ENCODE measurements around the gene SMARCD2. TPM values are rescaled to one million over a fixed set of nuclear protein-coding genes. Genes with fewer than 3 reads are reported as not detected.
"Not testable (repeated sequence)": the region's sequence is repeated elsewhere in the genome, so short reads cannot be mapped to it uniquely, and the experiment has no call there.

Gene SMARCD2
- total RNA-seq, 4 donors from 2014 or later = 124 to 193 (median 151) TPM

GRCh38 chr17:63880706-63881105 lies 38.2 kb upstream of the SMARCD2 start:
- no peak for TF ChIP-seq CTCF (IDR thresholded peaks at IDR 0.05)
- no peak for TF ChIP-seq POLR2A (IDR thresholded peaks at IDR 0.05)
- no peaks in the 10 kb centered on the region for H3K27me3 ChIP-seq

GRCh38 chr17:63878413-63878812 lies 35.9 kb upstream of the SMARCD2 start:
- not testable (repeated sequence) for H3K27ac ChIP-seq, H3K27me3 ChIP-seq, H3K9me3 ChIP-seq, H3K36me3 ChIP-seq, H3K4me1 ChIP-seq, H3K4me3 ChIP-seq
- DNase-seq = peak in 1 of 3 donors; percentile 17

More at GRCh38 chr17:63880706-63881105, 38.2 kb upstream of the SMARCD2 start:
- Histone ChIP-seq H3K4me1 (no peaks in the 10 kb centered on the region), H3K27ac (no peak overlapping the region), H3K9me3 (no peaks in the 10 kb centered on the region), H3K4me3 (no peak overlapping the region), H3K36me3 (no peaks in the 10 kb centered on the region)
- peak in 1 of 3 donors; percentile 34 for DNase-seq

- H3K4me3 ChIP-seq, H3K27me3 ChIP-seq, H3K36me3 ChIP-seq, H3K27ac ChIP-seq, DNase-seq, H3K9me3 ChIP-seq, H3K4me1 ChIP-seq: not testable (repeated sequence)
Observed at GRCh38 chr17:63874693-63875092, 32.2 kb upstream of the SMARCD2 start.

- DNase-seq = not testable (repeated sequence)
Observed at GRCh38 chr17:63874061-63874626, 31.7 kb upstream of the SMARCD2 start.

DNA sequence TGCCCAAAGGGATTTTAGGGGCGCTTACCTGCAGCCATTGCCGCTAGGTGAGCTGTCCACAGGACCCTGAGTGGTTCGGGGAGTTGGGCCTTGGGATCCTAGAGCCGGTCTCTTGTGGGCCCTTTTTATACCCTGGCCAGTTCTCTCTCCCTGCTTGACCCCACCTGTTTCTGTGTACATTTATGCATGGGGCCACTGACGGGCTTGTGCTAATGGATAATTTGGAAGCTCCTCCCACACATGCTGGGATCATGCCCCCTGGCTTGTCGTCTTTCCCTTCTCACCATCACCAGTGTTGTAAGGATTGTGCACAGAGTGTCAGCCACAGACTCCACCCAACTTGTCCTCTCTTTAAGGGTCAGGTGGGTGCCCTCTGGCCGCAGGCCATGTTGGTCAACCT lies 31.1 kb upstream of the SMARCD2 start, which contains the start of gene CSH2:
Gene CSH2 (minus strand): TSS at position 101 of the 400 bp plus-strand sequence. CDS start 63 bp downstream, at position 38.
- H3K27ac ChIP-seq, H3K4me1 ChIP-seq, DNase-seq, H3K9me3 ChIP-seq, H3K4me3 ChIP-seq, H3K27me3 ChIP-seq, H3K36me3 ChIP-seq: not testable (repeated sequence)

More at GRCh38 chr17:63874061-63874626, 31.7 kb upstream of the SMARCD2 start:
- not testable (repeated sequence) for H3K27me3 ChIP-seq, H3K9me3 ChIP-seq, H3K4me3 ChIP-seq, H3K27ac ChIP-seq, H3K36me3 ChIP-seq, H3K4me1 ChIP-seq

DNA sequence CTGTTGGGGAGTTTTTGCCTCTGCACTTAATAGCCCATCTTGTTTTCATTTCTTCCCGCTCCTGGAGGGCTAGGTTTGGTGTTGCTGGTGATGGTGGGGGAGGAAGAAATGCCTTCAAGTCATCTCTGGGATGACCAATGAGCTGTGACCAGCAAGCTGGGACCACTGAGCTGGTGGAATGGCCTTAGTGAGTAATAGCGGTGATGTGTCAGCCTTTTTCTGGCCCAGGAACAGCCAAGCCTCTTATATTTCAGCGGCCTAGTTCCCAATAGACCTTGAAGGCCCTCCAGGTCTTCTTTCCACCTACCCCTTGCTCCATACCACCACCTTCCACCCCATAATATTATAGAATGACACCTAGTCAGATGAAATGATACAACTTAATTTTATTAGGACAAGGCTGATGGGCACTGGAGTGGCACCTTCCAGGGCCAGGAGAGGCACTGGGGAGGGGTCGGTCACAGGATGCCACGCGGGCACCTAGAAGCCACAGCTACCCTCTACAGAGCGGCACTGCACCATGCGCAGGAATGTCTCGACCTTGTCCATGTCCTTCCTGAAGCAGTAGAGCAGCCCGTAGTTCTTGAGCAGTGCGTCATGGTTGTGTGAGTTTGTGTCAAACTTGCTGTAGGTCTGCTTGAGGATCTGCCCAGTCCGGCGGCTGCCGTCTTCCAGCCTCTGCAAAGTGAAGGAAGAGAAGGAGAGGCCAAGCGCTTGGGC lies 29.3 kb upstream of the SMARCD2 start:
- H3K27ac ChIP-seq, H3K27me3 ChIP-seq, H3K4me3 ChIP-seq, H3K36me3 ChIP-seq, H3K9me3 ChIP-seq, H3K4me1 ChIP-seq, DNase-seq: not testable (repeated sequence)

DNA sequence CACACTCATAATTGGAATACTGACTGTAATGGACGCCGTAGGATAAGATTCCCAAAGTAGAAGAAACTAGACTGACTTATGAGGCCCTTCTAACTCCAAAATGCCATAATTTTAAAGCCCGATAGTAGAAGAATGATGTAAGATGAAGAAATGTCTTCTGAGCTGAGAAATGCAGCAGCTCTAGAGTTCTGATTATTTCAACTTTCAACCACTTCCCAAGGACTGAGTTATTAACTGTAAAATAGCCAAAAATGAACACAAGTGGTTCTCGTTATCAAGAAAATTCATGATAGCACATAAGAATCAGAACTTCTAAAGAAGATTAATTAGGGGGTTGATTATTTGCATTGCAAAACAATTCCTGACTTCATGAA lies 27.8 kb upstream of the SMARCD2 start:
- H3K27me3 ChIP-seq, H3K9me3 ChIP-seq, H3K4me1 ChIP-seq, DNase-seq, H3K4me3 ChIP-seq, H3K36me3 ChIP-seq, H3K27ac ChIP-seq: not testable (repeated sequence)

- H3K36me3 ChIP-seq, H3K4me1 ChIP-seq, H3K9me3 ChIP-seq, H3K27ac ChIP-seq, DNase-seq, H3K27me3 ChIP-seq, H3K4me3 ChIP-seq: not testable (repeated sequence)
Observed at GRCh38 chr17:63869491-63870291, 27.2 kb upstream of the SMARCD2 start.

DNA sequence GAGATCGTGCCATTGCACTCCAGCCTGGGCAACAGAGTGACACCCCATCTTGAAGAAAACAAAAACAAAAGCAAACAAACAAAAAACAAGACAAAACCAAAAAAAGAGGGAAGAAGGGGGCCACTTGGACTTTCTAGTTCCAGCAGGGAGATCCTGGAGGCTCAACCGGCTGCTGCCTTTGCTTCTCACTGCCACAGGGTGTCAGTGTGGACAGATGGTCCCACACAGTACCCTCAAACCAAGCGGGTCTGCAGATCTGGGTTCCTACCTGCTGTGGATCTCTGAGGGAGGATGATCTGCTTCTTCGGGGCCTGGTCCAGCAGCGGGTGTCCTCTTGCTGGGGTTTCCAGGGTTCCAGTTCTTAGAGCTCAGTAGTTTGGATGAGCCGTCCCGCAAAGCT lies 24.1 kb upstream of the SMARCD2 start:
- not testable (repeated sequence) for H3K9me3 ChIP-seq, H3K27me3 ChIP-seq, H3K4me3 ChIP-seq, H3K36me3 ChIP-seq, H3K4me1 ChIP-seq, H3K27ac ChIP-seq, DNase-seq
